HUES48 (cell line): ENCODE data around the gene SEC24C.
"Not testable (repeated sequence)": the region's sequence is repeated elsewhere in the genome, so short reads cannot be mapped to it uniquely, and the experiment has no call there.

Experiments used
- H3K27ac ChIP-seq: one replicate; pipeline ENCODE4 v1.7.0; 2013; ENCODE audit warnings: low read depth, low read length, inconsistent platforms
- H3K27me3 ChIP-seq: 2 replicates; pipeline ENCODE4 v1.6.1; 2013; ENCODE audit warnings: mild to moderate bottlenecking, low read length; ENCODE audit not compliant: control insufficient read depth, insufficient read depth
- H3K36me3 ChIP-seq: 2 replicates; pipeline ENCODE4 v1.6.1; 2013; ENCODE audit warnings: low read length; ENCODE audit not compliant: control insufficient read depth, insufficient read depth
- H3K4me1 ChIP-seq: 2 replicates; pipeline ENCODE4 v1.6.1; 2013; ENCODE audit warnings: mild to moderate bottlenecking, low read length; ENCODE audit not compliant: control insufficient read depth, insufficient read depth
- H3K4me3 ChIP-seq: 2 replicates; pipeline ENCODE4 v1.5.1; 2013; ENCODE audit warnings: mild to moderate bottlenecking, low read depth, low read length
- H3K9ac ChIP-seq: 2 replicates; pipeline ENCODE4 v1.6.1; 2013; ENCODE audit warnings: mild to moderate bottlenecking, low read depth, low read length, moderate library complexity
- H3K9me3 ChIP-seq: 2 replicates; pipeline ENCODE4 v1.6.1; 2013; ENCODE audit warnings: low read length; ENCODE audit not compliant: control insufficient read depth, insufficient read depth

The SEC24C gene, protein sequence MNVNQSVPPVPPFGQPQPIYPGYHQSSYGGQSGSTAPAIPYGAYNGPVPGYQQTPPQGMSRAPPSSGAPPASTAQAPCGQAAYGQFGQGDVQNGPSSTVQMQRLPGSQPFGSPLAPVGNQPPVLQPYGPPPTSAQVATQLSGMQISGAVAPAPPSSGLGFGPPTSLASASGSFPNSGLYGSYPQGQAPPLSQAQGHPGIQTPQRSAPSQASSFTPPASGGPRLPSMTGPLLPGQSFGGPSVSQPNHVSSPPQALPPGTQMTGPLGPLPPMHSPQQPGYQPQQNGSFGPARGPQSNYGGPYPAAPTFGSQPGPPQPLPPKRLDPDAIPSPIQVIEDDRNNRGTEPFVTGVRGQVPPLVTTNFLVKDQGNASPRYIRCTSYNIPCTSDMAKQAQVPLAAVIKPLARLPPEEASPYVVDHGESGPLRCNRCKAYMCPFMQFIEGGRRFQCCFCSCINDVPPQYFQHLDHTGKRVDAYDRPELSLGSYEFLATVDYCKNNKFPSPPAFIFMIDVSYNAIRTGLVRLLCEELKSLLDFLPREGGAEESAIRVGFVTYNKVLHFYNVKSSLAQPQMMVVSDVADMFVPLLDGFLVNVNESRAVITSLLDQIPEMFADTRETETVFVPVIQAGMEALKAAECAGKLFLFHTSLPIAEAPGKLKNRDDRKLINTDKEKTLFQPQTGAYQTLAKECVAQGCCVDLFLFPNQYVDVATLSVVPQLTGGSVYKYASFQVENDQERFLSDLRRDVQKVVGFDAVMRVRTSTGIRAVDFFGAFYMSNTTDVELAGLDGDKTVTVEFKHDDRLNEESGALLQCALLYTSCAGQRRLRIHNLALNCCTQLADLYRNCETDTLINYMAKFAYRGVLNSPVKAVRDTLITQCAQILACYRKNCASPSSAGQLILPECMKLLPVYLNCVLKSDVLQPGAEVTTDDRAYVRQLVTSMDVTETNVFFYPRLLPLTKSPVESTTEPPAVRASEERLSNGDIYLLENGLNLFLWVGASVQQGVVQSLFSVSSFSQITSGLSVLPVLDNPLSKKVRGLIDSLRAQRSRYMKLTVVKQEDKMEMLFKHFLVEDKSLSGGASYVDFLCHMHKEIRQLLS

DNA sequence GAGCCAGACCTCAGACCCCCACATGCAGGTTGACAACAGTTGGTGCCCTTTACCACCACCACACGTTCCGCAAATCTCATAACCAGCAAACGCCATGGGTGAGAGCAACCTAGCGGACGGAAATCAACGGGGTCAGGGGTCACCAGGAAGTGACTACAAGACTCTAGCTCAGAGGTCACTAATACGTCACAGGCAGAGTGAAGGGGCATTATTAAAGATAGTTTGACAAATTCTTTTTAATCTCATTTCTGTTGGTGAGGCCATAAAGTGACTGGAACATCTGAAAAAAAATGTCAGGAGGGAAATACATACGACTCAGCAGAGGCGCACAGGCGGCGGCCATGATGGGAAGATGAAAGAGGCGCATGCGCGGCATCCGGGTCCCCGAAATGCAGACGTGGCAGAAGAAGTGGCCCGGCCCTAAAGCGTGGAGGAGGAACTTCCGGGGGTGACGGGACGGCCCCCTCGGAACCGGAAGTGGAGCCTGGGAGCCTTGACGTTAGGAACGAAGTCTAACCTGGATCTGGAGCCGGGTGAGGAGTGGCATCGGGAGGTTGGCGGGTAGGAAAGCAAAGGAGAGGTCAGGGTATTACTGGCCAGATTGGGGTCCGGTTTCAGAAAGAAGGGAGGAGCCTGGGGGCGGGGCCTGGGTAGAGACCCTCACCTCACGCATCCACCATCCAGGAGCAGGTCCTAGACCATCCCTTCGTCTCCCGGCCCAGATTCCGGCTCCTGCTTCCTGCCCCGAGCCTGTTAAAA lies at the start of gene SEC24C:
SEC24C (plus strand) TSS at position 468 of the 759 bp plus-strand sequence. CDS start 2,461 bp downstream, outside the sequence.
- H3K9me3 ChIP-seq, result no peaks in the 10 kb centered on the region
- H3K27me3 ChIP-seq, result no peaks in the 10 kb centered on the region
- H3K4me3 ChIP-seq, result peak within 1 kb of the TSS; percentile 89
- H3K36me3 ChIP-seq, result peaks cover 14% of the 10 kb centered on the region
- peaks cover 22% of the 10 kb centered on the region for H3K4me1 ChIP-seq
- peak within 1 kb of the TSS; percentile 97 for H3K9ac ChIP-seq
- peak within 1 kb of the TSS; percentile 93 for H3K27ac ChIP-seq

DNA sequence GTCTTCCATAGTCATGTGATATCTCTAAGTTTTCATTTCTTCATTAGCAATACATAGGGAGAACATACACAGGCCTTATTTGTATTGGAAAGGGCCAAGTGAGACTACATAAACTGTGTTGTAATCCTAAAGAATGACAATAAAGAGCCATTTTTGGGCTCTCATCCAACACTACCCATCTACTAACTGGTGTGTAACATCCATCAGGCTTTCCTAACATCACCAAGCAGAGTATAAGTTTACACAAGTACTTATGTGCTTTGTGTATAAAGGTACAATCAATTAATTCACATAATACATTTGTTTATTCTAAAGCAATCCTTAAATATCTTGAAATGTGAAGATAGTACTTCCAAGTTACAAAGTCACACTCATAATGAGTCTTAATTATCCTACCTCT lies 48.9 kb upstream of the SEC24C start:
- H3K4me1 ChIP-seq, H3K9me3 ChIP-seq, H3K27ac ChIP-seq, H3K27me3 ChIP-seq, H3K4me3 ChIP-seq, H3K36me3 ChIP-seq, H3K9ac ChIP-seq: not testable (repeated sequence)

DNA sequence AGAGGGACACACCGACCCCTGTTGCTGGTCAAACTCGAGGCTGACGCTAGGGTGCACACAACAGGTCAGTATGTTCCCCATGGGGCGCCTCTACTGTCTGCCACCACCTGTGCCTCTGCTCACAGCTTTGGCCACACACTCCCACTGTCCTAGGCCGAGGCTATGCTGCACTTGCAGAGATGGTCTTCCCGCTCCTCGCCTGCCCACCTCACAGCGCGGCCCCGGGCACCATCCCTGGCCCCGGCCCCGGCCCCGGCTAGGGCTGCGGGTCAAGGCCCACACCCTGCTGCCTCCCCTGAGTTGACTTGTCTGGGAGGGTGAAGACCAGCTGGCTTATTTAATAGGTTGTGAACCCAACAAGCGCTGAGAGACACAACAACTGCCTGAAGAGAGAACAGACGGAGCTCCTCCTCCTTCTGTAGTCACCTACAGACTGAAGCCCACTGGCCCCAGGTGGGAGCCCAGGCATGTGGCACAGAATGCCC lies 46.5 kb upstream of the SEC24C start, which contains the start of gene AGAP5:
AGAP5 (minus strand) TSS at position 435 of the 485 bp plus-strand sequence; CDS start at position 81, 354 bp downstream.
- H3K4me1 ChIP-seq, H3K27ac ChIP-seq, H3K36me3 ChIP-seq, H3K4me3 ChIP-seq, H3K9ac ChIP-seq, H3K27me3 ChIP-seq, H3K9me3 ChIP-seq: not testable (repeated sequence)

DNA sequence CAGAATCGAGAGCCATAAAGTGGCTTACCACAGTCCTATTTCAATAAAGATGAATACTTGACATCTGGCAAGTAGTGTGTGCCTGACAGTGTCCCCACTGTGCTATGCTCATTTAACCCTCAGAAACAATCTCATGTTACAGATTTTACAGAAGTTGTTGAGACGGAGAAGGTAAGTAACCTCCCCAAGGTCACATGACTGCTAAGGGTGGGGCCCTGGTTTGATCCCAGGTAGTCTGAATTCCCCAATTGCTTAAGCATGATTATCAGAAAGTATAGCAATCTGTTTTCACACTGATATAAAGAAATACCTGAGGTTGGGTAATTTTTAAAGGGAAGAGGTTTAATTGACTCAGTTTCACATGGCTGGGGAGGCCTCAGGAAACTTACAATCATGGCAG lies 45.4 kb upstream of the SEC24C start:
- not testable (repeated sequence) for H3K36me3 ChIP-seq, H3K9ac ChIP-seq, H3K4me3 ChIP-seq, H3K27me3 ChIP-seq, H3K4me1 ChIP-seq, H3K9me3 ChIP-seq, H3K27ac ChIP-seq

DNA sequence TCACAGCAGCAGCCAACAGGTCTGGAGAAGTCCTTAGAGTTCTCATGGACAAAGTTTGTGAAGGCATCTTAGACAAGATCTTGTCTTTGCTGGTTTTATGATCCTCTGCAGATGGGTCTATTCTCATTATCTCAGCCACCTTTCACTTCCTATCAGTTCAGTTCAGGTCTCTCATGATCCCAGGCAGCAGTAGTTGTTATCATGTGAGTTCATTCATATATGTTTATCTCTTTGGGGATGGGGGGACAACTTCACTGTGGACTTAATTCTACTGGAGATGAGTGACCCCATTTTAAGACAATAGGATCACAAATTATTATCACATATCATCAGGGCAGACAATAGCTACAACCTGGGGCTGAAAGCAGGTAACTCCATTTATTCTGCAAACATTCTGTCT lies 40.2 kb upstream of the SEC24C start:
- not testable (repeated sequence) for H3K4me3 ChIP-seq, H3K36me3 ChIP-seq, H3K27me3 ChIP-seq, H3K9ac ChIP-seq, H3K9me3 ChIP-seq, H3K4me1 ChIP-seq, H3K27ac ChIP-seq

DNA sequence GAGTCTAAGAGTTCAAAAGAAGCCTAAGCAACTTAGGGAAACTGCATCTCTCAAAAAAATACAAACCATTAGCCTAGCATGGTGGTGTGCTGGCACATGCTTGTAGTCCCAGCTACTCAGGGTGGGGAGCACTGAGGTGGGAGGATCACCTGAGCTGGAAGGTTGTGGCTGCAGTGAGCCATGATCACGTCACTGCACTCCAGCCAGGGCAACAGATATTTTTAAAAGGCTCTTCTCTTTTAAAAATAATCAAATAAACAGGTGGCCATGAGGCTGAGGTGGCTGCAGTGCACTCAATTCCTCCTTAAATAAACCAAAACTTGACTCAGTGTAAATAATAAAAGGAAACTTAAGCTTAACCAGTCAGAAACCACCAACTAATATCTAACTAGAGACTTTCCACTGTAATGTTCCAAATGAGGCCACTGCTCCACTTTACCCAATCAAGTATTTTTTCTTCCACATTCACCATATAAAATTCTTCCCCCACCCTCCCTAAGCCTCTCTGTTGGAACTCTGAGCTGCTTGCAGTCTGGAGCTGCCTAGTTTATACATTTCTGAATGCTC lies 38.6 kb upstream of the SEC24C start:
- H3K9ac ChIP-seq, H3K36me3 ChIP-seq, H3K27me3 ChIP-seq, H3K4me1 ChIP-seq, H3K4me3 ChIP-seq, H3K27ac ChIP-seq, H3K9me3 ChIP-seq: not testable (repeated sequence)

DNA sequence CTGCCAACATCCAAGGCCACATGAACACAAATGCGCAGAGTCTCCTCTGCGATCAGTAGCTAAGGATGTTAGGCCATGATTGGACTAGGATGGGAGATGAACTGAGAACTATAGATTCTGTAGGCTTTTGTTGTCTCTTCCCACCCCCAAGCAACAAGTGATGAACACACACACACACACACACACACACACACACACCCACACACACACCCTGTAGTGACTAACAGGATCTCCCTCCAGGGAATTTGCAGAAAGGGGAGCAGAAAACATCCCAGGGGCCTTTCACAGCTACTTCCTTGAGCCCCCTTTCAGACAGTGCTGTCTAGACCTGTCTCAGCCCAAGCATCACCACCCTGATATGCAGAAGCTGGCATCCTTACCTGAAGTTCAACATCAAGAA lies 37.7 kb upstream of the SEC24C start:
- H3K9me3 ChIP-seq, H3K9ac ChIP-seq, H3K36me3 ChIP-seq, H3K27me3 ChIP-seq, H3K27ac ChIP-seq, H3K4me3 ChIP-seq, H3K4me1 ChIP-seq: not testable (repeated sequence)

DNA sequence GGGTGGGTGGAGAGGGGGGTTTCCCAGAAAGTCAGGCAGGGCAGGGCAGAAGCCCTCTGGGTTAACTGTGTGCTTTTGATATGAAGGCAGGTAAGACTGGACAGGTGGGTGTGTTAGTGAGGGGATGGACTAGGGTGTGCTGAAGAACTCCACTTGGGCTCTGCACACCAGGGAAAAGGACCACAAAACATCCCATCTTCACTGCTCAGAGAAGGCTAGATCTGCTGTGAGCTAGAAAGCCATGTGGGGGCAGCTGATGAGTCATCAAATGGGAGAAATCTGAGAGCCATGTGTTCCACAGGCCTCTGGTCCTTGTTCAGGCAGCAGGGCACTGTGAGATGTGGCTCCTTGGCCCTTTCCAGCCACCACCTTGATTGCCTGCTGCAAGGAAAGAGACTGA lies 36.5 kb upstream of the SEC24C start:
- H3K4me3 ChIP-seq, H3K9ac ChIP-seq, H3K36me3 ChIP-seq, H3K27ac ChIP-seq, H3K9me3 ChIP-seq, H3K4me1 ChIP-seq, H3K27me3 ChIP-seq: not testable (repeated sequence)

DNA sequence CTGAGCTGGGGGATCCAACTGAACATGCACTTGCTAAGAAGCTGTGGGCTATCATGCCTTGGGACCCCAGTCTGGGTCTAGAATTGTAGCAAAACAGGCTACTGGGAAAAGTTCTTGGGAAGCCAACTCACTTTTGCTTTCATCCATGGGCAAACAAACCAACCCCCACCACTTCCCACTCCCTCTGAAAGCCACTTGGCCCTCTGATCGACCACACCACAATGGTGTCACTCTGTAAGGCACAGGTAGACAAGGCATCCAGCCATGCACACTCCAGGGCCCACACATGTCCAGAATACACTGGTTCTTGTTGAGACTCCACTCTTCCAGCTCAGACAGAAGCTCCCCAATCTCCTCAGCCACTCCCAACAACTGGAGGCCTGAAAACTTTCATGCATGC lies 36.0 kb upstream of the SEC24C start:
- H3K4me3 ChIP-seq, H3K4me1 ChIP-seq, H3K27me3 ChIP-seq, H3K27ac ChIP-seq, H3K9ac ChIP-seq, H3K36me3 ChIP-seq, H3K9me3 ChIP-seq: not testable (repeated sequence)

DNA sequence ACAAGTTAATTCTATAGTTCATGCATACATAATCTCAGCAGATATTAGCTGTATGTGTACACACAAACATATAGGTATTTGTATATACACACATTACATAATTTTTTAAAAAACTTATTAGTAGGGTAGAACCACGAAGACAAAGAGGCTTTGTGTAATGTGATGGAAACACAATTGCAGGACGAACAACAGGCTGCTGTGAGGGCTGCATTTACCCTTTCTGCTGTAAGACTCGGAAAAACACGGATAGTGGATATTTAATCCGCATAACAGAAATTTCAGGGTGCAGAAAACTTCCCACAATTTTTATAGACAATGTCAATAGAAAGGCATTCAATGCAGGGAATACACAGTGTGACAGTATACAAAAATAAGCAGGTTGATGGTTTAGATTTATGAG lies 32.5 kb upstream of the SEC24C start:
- not testable (repeated sequence) for H3K4me1 ChIP-seq, H3K27ac ChIP-seq, H3K9me3 ChIP-seq, H3K27me3 ChIP-seq, H3K4me3 ChIP-seq, H3K9ac ChIP-seq
- H3K36me3 ChIP-seq, result peaks cover 12% of the 10 kb centered on the region
